H1 (cell line): ENCODE data around the gene SSTR4. TPM values are rescaled to one million over a fixed set of nuclear protein-coding genes. Genes with fewer than 3 reads are reported as not detected.

Source experiments
- CTCF ChIA-PET: fragments of 300-600 bp; sonication (Branson Sonifier 250); formaldehyde crosslinking; loops from one replicate; lab custom pipeline; 2021; ENCODE audit not compliant: partially characterized antibody; lab: Charles Lee
- POLR2A ChIA-PET: fragments of 300-600 bp; sonication (Branson Sonifier 250); formaldehyde crosslinking; loops from one replicate; lab custom pipeline; 2021; ENCODE audit warnings: inconsistent platforms; ENCODE audit not compliant: partially characterized antibody; lab: Charles Lee
- DNase-seq, 2 experiments: peaks; one replicate each; pipeline versions ENCODE4 v3.0.0 to v3.0.0-alpha.2; 2010 to 2022; ENCODE audit warnings: low spot score in 2 of 2, low read depth in 1 of 2, mixed read lengths in 1 of 2
- FAIRE-seq: peaks from 2 replicates; lab custom pipeline; 2011; peaks lifted over from hg19 to GRCh38; lab: Jason Lieb, UNC
- H2AFZ ChIP-seq: 2 replicates; pipeline ENCODE4 v1.8.1; 2012; ENCODE audit warnings: low read length, inconsistent platforms
- H2AK5ac ChIP-seq: 2 replicates; pipeline ENCODE4 v1.6.1; 2013; ENCODE audit warnings: low read depth, low read length
- H2BK120ac ChIP-seq: replicated peaks from 2 replicates; pipeline ENCODE3; 2013; ENCODE audit warnings: low read depth, low read length, inconsistent platforms
- H2BK12ac ChIP-seq: 2 replicates; pipeline ENCODE4 v1.6.1; 2013; ENCODE audit warnings: low read depth, low read length
- H2BK15ac ChIP-seq: 2 replicates; pipeline ENCODE4 v1.6.1; 2013; ENCODE audit warnings: low read length
- H2BK20ac ChIP-seq: 2 replicates; pipeline ENCODE4 v1.6.1; 2013; ENCODE audit warnings: low read length
- H2BK5ac ChIP-seq: 2 replicates; pipeline ENCODE4 v1.6.1; 2013; ENCODE audit warnings: low read depth, low read length
- H3K14ac ChIP-seq: 2 replicates; pipeline ENCODE4 v1.6.1; 2013; ENCODE audit warnings: inconsistent platforms; ENCODE audit not compliant: insufficient read length
- H3K18ac ChIP-seq: 2 replicates; pipeline ENCODE4 v1.6.1; 2013; ENCODE audit warnings: low read length; ENCODE audit errors: extremely low read depth
- H3K23ac ChIP-seq: 2 replicates; pipeline ENCODE4 v1.6.1; 2013; ENCODE audit warnings: inconsistent platforms; ENCODE audit not compliant: insufficient read length
- H3K23me2 ChIP-seq: 2 replicates; pipeline ENCODE4 v1.6.1; 2013; ENCODE audit warnings: low read depth, low read length
- H3K27ac ChIP-seq: 2 replicates; pipeline ENCODE4 v1.6.1; 2011; ENCODE audit warnings: low read depth, low read length, inconsistent platforms
- H3K27me3 ChIP-seq, 4 experiments: replicated peaks in 1 of 4; 1 replicate in 1 of 4; 2 replicates in 3 of 4; pipeline versions ENCODE4 v1.6.1 to v1.8.1; 2011 to 2013; ENCODE audit warnings: low read length in 3 of 4, mild to moderate bottlenecking in 3 of 4, inconsistent platforms in 2 of 4, mixed read lengths in 2 of 4, moderate library complexity in 1 of 4; ENCODE audit not compliant: control insufficient read depth in 3 of 4, insufficient read depth in 3 of 4; ENCODE audit errors: extremely low read depth in 1 of 4
- H3K36me3 ChIP-seq, 4 experiments: 2 replicates each; pipeline versions ENCODE4 v1.6.1 to v1.8.1; 2011 to 2013; ENCODE audit warnings: mild to moderate bottlenecking in 4 of 4, low read length in 3 of 4, moderate library complexity in 2 of 4, control low read depth in 1 of 4, inconsistent platforms in 1 of 4; ENCODE audit not compliant: insufficient read depth in 4 of 4, control insufficient read depth in 2 of 4
- H3K4ac ChIP-seq: replicated peaks from 2 replicates; pipeline ENCODE3; 2013; ENCODE audit warnings: low read length, low read depth, mixed read lengths, inconsistent platforms; ENCODE audit not compliant: insufficient read length
- H3K4me1 ChIP-seq, 4 experiments: replicated peaks in 1 of 4; 1 replicate in 1 of 4; 2 replicates in 3 of 4; pipeline versions ENCODE4 v1.6.1 to v1.8.1; 2011 to 2013; ENCODE audit warnings: low read length in 3 of 4, inconsistent platforms in 2 of 4, mixed read lengths in 1 of 4; ENCODE audit not compliant: insufficient read depth in 4 of 4, control insufficient read depth in 3 of 4
- H3K4me2 ChIP-seq, 2 experiments: 2 replicates each; pipeline versions ENCODE4 v1.6.1 to v1.8.1; 2011 to 2013; ENCODE audit warnings: low read depth in 2 of 2, low read length in 2 of 2, control low read depth in 1 of 2, inconsistent platforms in 1 of 2, mild to moderate bottlenecking in 1 of 2; ENCODE audit not compliant: insufficient read depth in 1 of 2
- H3K4me3 ChIP-seq, 4 experiments: fragments of 200-600, 300-600 bp in 1 of 4; sonication (generic), shearing (Covaris generic), sonication (Bioruptor Twin) in 1 of 4; 2 replicates each; pipeline versions ENCODE4 v1.5.1 to v1.8.1; 2011 to 2016; ENCODE audit warnings: low read length in 4 of 4, low read depth in 3 of 4, control low read depth in 2 of 4, inconsistent platforms in 2 of 4, mild to moderate bottlenecking in 2 of 4, mixed read lengths in 1 of 4, moderate library complexity in 1 of 4; ENCODE audit not compliant: insufficient read depth in 2 of 4; ENCODE audit errors: extremely low read depth in 1 of 4
- H3K56ac ChIP-seq: replicated peaks from 2 replicates; pipeline ENCODE3; 2013; ENCODE audit warnings: low read depth, mild to moderate bottlenecking, mixed read lengths, low read length, inconsistent platforms; ENCODE audit not compliant: insufficient read length
- H3K79me1 ChIP-seq: 2 replicates; pipeline ENCODE4 v1.6.1; 2013; ENCODE audit warnings: low read depth, low read length, control low read depth
- H3K79me2 ChIP-seq, 2 experiments: 2 replicates each; pipeline versions ENCODE4 v1.6.1 to v1.8.1; 2012 to 2013; ENCODE audit warnings: low read length in 2 of 2, mild to moderate bottlenecking in 2 of 2, inconsistent platforms in 1 of 2; ENCODE audit not compliant: insufficient read depth in 2 of 2, control insufficient read depth in 1 of 2
- H3K9ac ChIP-seq, 4 experiments: replicated peaks in 1 of 4; 1 replicate in 1 of 4; 2 replicates in 3 of 4; pipeline versions ENCODE4 v1.6.1 to v1.8.1; 2011 to 2013; ENCODE audit warnings: low read depth in 3 of 4, low read length in 3 of 4, control low read depth in 2 of 4, mild to moderate bottlenecking in 2 of 4, moderate library complexity in 2 of 4, inconsistent platforms in 1 of 4; ENCODE audit errors: extremely low read depth in 1 of 4
- H3K9me3 ChIP-seq, 2 experiments: 2 replicates each; pipeline versions ENCODE4 v1.6.1 to v1.8.1; 2012 to 2013; ENCODE audit warnings: mild to moderate bottlenecking in 2 of 2, moderate library complexity in 2 of 2, control low read depth in 1 of 2, inconsistent platforms in 1 of 2, low read depth in 1 of 2, low read length in 1 of 2, mixed read lengths in 1 of 2; ENCODE audit not compliant: insufficient read depth in 2 of 2
- H4K20me1 ChIP-seq, 2 experiments: replicated peaks in 1 of 2; 2 replicates each; pipeline versions ENCODE3 to v1.8.1; 2011 to 2013; ENCODE audit warnings: inconsistent platforms in 2 of 2, low read length in 2 of 2, mild to moderate bottlenecking in 1 of 2; ENCODE audit not compliant: insufficient read depth in 2 of 2, control insufficient read depth in 1 of 2
- H4K5ac ChIP-seq: 2 replicates; pipeline ENCODE4 v1.6.1; 2013; ENCODE audit warnings: low read length, low read depth, mixed read lengths, inconsistent platforms; ENCODE audit not compliant: insufficient read length
- H4K8ac ChIP-seq: 2 replicates; pipeline ENCODE4 v1.8.0; 2013; ENCODE audit warnings: mild to moderate bottlenecking, moderate library complexity, low read length, inconsistent platforms; ENCODE audit not compliant: insufficient read depth; ENCODE audit errors: extremely low read depth
- H4K91ac ChIP-seq: replicated peaks from 2 replicates; pipeline ENCODE3; 2013; ENCODE audit warnings: low read length, mixed read lengths, inconsistent platforms; ENCODE audit not compliant: insufficient read length
- BRCA1 ChIP-seq: IDR thresholded peaks from 2 replicates; pipeline ENCODE4 v1.6.1; 2012; ENCODE audit warnings: low read depth, low read length, improper control_type of control experiment
- CTBP2 ChIP-seq: IDR thresholded peaks from 2 replicates; pipeline ENCODE4 v1.7.0; 2011; ENCODE audit warnings: borderline replicate concordance, mild to moderate bottlenecking, moderate library complexity, mixed read lengths, low read length; ENCODE audit not compliant: insufficient read depth, insufficient read length
- E2F6 ChIP-seq: IDR thresholded peaks from 2 replicates; pipeline ENCODE4 v1.6.1; 2012; ENCODE audit warnings: inconsistent platforms
- FOSL1 ChIP-seq: IDR thresholded peaks from 2 replicates; pipeline ENCODE4 v1.6.1; 2011; ENCODE audit warnings: mild to moderate bottlenecking, low read depth, low read length, moderate library complexity; ENCODE audit not compliant: insufficient read depth
- GABPA ChIP-seq: IDR thresholded peaks from 2 replicates; pipeline ENCODE4 v1.6.1; 2011; ENCODE audit warnings: mild to moderate bottlenecking, low read length, moderate library complexity, borderline replicate concordance; ENCODE audit not compliant: insufficient read depth
- HDAC2 ChIP-seq, 2 experiments: fragments of 300-600 bp in 1 of 2; sonication (generic) in 1 of 2; IDR thresholded peaks; 2 replicates each; pipeline ENCODE4 v1.6.1; 2011 to 2012; ENCODE audit warnings: low read depth in 2 of 2, low read length in 2 of 2, mild to moderate bottlenecking in 2 of 2, moderate library complexity in 2 of 2, borderline replicate concordance in 1 of 2, inconsistent platforms in 1 of 2
- PHF8 ChIP-seq: fragments of 200-600 bp; sonication (generic); conservative IDR thresholded peaks from 2 replicates; pipeline ENCODE4 v1.7.1; 2012; ENCODE audit warnings: low read depth, mild to moderate bottlenecking, inconsistent platforms, low read length, moderate library complexity
- POLR2A ChIP-seq, 2 experiments: IDR thresholded peaks; 1 replicate in 1 of 2; 2 replicates in 1 of 2; pipeline ENCODE4 v1.6.1; 2011; ENCODE audit warnings: low read depth in 2 of 2, low read length in 2 of 2, mild to moderate bottlenecking in 2 of 2; ENCODE audit errors: control extremely low read depth in 1 of 2
- POLR2AphosphoS5 ChIP-seq: IDR thresholded peaks from 2 replicates; pipeline ENCODE4 v1.6.1; 2011; ENCODE audit warnings: low read depth, low read length
- RNF2 ChIP-seq: fragments of 200-900, 300-1000 bp; sonication (generic); IDR thresholded peaks from 2 replicates; pipeline ENCODE4 v1.7.1; 2016; ENCODE audit warnings: borderline replicate concordance, low read depth, mild to moderate bottlenecking, antibody characterized with exemption, low read length; ENCODE audit not compliant: poor library complexity, severe bottlenecking; ENCODE audit errors: missing control alignments
- SUZ12 ChIP-seq: fragments of 200-600 bp; sonication (generic); IDR thresholded peaks from 2 replicates; pipeline ENCODE4 v1.6.1; 2012; ENCODE audit warnings: mild to moderate bottlenecking, inconsistent platforms, low read length, moderate library complexity, mixed read lengths
- USF2 ChIP-seq: IDR thresholded peaks from 2 replicates; pipeline ENCODE4 v1.6.1; 2011; ENCODE audit warnings: low read length, improper control_type of control experiment
- WGBS, 2 experiments: shearing (Covaris generic) in 1 of 2; methylation state at CpG; one replicate each; pipeline versions ENCODE4 v1.1.6 to v1.1.7; 2013 to 2015; ENCODE audit warnings: low lambda C conversion rate in 2 of 2, mixed read lengths in 2 of 2, inconsistent platforms in 1 of 2, low coverage in 1 of 2, missing lambda C conversion rate in 1 of 2; ENCODE audit not compliant: insufficient replicate concordance in 2 of 2, insufficient coverage in 1 of 2, insufficient read length in 1 of 2; ENCODE audit errors: extremely low coverage in 1 of 2, missing lambda C conversion rate in 1 of 2; 5-methylcytosine and 5-hydroxymethylcytosine counted together
- polyA plus RNA-seq, 7 experiments: library from polyadenylated mRNA; depleted of rRNA in 3 of 7; stranded (reverse) in 5 of 7; unstranded in 2 of 7; fragments of >200 nt in 5 of 7; fragments of 200-250 nt in 2 of 7; gene quantifications; 1 replicate in 5 of 7; 2 replicates in 1 of 7; 4 replicates in 1 of 7; pipeline versions ENCODE4 v1.2.1 to v1.2.3, GENCODE V29; 2011 to 2013; ENCODE audit warnings: missing spikeins in 2 of 7, mixed read lengths in 2 of 7
- total RNA-seq: library from RNA; stranded (reverse); fragmentation: NEBNext Ultra II Directional; extraction: Animal tissue kit (Norgen Biotek cat#: 25700); gene quantifications from 2 replicates; pipeline ENCODE4 v1.2.1, GENCODE V29; 2021

SSTR4 gene
- total and polyA plus RNA-seq, 2 of the 8 experiments (the other 6 are each of a cell fraction or from before 2014, with no cell fraction given), result 0.05 TPM; not detected in 1

DNA sequence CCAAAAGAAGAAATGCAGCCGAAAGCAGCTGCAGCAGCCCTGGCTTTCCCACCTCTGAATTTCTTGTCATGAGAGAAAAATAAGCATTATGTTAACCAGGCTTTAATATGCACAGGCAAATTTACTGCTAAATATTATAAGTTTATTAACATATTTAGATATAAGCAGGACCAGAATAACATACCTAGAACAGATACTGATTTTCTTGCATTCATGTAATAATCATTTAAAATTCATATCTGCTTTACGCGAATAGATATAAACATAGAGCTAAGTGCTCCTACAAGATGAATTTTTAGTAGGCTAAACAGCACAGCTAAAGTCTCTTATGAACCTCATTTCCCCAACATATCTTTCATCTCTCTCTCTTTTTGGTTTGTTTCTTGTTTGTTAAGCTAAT, 36.3 kb downstream of the SSTR4 start:
- CTCF ChIA-PET, result interaction anchor here (1.0 to 1.8 kb wide), 2 partner anchors 127 to 164 kb away, joined by 3 read pairs; no protein-coding TSS in a partner anchor
- Histone ChIP-seq H3K4me3 (no peak overlapping the region), H2BK120ac (no peak overlapping the region), H3K9me3 (no peaks in the 10 kb centered on the region), H4K8ac (no peak overlapping the region), H3K23me2 (no peaks in the 10 kb centered on the region), H4K91ac (no peak overlapping the region), H3K4me1 (no peaks in the 10 kb centered on the region), H3K14ac (no peak overlapping the region), H3K79me1 (no peaks in the 10 kb centered on the region), H3K36me3 (no peaks in the 10 kb centered on the region), H3K27ac (no peak overlapping the region), H2BK20ac (no peak overlapping the region), H3K9ac (no peak overlapping the region), H2AFZ (no peak overlapping the region), H4K20me1 (no peaks in the 10 kb centered on the region), H3K56ac (no peak overlapping the region), H3K18ac (no peak overlapping the region), H3K23ac (no peak overlapping the region), H2BK15ac (no peak overlapping the region), H3K79me2 (no peaks in the 10 kb centered on the region), H2AK5ac (no peak overlapping the region), H3K4me2 (no peak overlapping the region), H4K5ac (no peak overlapping the region), H3K4ac (no peak overlapping the region), H3K27me3 (no peaks in the 10 kb centered on the region), H2BK12ac (no peak overlapping the region), H2BK5ac (no peak overlapping the region)
- no peak for FAIRE-seq
- DNase-seq, result no peak
- 65% methylated on average over 3 of the region's 3 CpGs; no CpG with 5 or more reads in 1 of the 2 experiments for WGBS, 2 experiments
- POLR2A ChIA-PET, result no interaction called here
- TF ChIP-seq BRCA1, result no peak
- no peak for TF ChIP-seq PHF8
- no peak for TF ChIP-seq HDAC2 (IDR thresholded peaks at IDR 0.05; ENCODE audit: borderline replicate concordance in 1 of 2, low read depth in 2 of 2, low read length in 2 of 2)
- TF ChIP-seq GABPA, result no peak
- no peak for TF ChIP-seq RNF2
- no peak for TF ChIP-seq FOSL1
- no peak for TF ChIP-seq USF2
- no peak for TF ChIP-seq POLR2A (IDR thresholded peaks at IDR 0.05; ENCODE audit: control extremely low read depth in 1 of 2, low read depth in 2 of 2, low read length in 2 of 2)
- no peak for TF ChIP-seq E2F6
- TF ChIP-seq CTBP2, result no peak
- TF ChIP-seq SUZ12, result no peak
- TF ChIP-seq POLR2AphosphoS5, result no peak
